Jurkat, Clone E6-1 (cell line): ENCODE data around the gene MYO18A.

Experiments
- DNase-seq: peaks from one replicate; pipeline ENCODE4 v3.0.0-alpha.2; 2011; ENCODE audit warnings: low read depth, low spot score
- H3K4me3 ChIP-seq: 2 replicates; pipeline ENCODE4 v1.5.1; 2011; ENCODE audit warnings: mild to moderate bottlenecking, low read length, control low read depth, moderate library complexity

Gene MYO18A

GRCh38 chr17:29196769-29197515 is 16.7 kb upstream of the MYO18A start:
- H3K4me3 ChIP-seq: no peak overlapping the region
- DNase-seq: no peak

GRCh38 chr17:29195465-29196081 is 15.4 kb upstream of the MYO18A start:
- H3K4me3 ChIP-seq: no peak overlapping the region
- DNase-seq: peak; percentile 30

- H3K4me3 ChIP-seq: no peak overlapping the region
- no peak for DNase-seq
These were observed 14.5 kb upstream of the MYO18A start for GRCh38 chr17:29194669-29195068.

GRCh38 chr17:29193146-29193545 is 12.9 kb upstream of the MYO18A start:
- DNase-seq: no peak
- no peak overlapping the region for H3K4me3 ChIP-seq

GRCh38 chr17:29190592-29191207 is 10.5 kb upstream of the MYO18A start:
- no peak for DNase-seq
- no peak overlapping the region for H3K4me3 ChIP-seq

- no peak overlapping the region for H3K4me3 ChIP-seq
- no peak for DNase-seq
These were observed 9.8 kb upstream of the MYO18A start for GRCh38 chr17:29190039-29190438.

- no peak overlapping the region for H3K4me3 ChIP-seq
- no peak for DNase-seq
These were observed 9.2 kb upstream of the MYO18A start for GRCh38 chr17:29189355-29189754.

GRCh38 chr17:29181226-29181625 is 1.0 kb upstream of the MYO18A start:
- H3K4me3 ChIP-seq: no peak overlapping the region
- DNase-seq: no peak

GRCh38 chr17:29180788-29181160 is 576 bp upstream of the MYO18A start:
- no peak for DNase-seq
- peak overlapping the region; percentile 52 for H3K4me3 ChIP-seq

GRCh38 chr17:29179232-29180033 is 765 bp downstream of the MYO18A start:
- H3K4me3 ChIP-seq: peak overlapping the region; percentile 52
- DNase-seq: no peak

GRCh38 chr17:29178750-29179231 is 1.4 kb downstream of the MYO18A start:
- no peak overlapping the region for H3K4me3 ChIP-seq
- DNase-seq: no peak

GRCh38 chr17:29177871-29178749 is 2.1 kb downstream of the MYO18A start:
- H3K4me3 ChIP-seq: no peak overlapping the region
- DNase-seq: no peak

- no peak overlapping the region for H3K4me3 ChIP-seq
- no peak for DNase-seq
These were observed 2.7 kb downstream of the MYO18A start for GRCh38 chr17:29177541-29177870.

- DNase-seq: peak; percentile 66
- H3K4me3 ChIP-seq: peak overlapping the region; percentile 66
These were observed 3.4 kb downstream of the MYO18A start for GRCh38 chr17:29176558-29177351.

- no peak for DNase-seq
- no peak overlapping the region for H3K4me3 ChIP-seq
These were observed 4.8 kb downstream of the MYO18A start for GRCh38 chr17:29175349-29175748.

GRCh38 chr17:29172589-29172988 is 7.6 kb downstream of the MYO18A start:
- DNase-seq: no peak
- no peak overlapping the region for H3K4me3 ChIP-seq

- DNase-seq: no peak
- H3K4me3 ChIP-seq: no peak overlapping the region
These were observed 9.5 kb downstream of the MYO18A start for GRCh38 chr17:29170682-29171081.
